ENCODE measurements around the gene LMBR1.

- no peak for TF ChIP-seq EZH2 (IDR thresholded peaks at IDR 0.05)
- no peak for TF ChIP-seq POLR2AphosphoS5 (IDR thresholded peaks at IDR 0.05; ENCODE audit: borderline replicate concordance, low read depth, low read length)
These were observed 212.7 kb downstream of the LMBR1 start for GRCh38 chr7:156680281-156680680.

All from SK-N-MC (cell line).